ENCODE data around the gene TMEM123.

The TMEM123 gene

DNA sequence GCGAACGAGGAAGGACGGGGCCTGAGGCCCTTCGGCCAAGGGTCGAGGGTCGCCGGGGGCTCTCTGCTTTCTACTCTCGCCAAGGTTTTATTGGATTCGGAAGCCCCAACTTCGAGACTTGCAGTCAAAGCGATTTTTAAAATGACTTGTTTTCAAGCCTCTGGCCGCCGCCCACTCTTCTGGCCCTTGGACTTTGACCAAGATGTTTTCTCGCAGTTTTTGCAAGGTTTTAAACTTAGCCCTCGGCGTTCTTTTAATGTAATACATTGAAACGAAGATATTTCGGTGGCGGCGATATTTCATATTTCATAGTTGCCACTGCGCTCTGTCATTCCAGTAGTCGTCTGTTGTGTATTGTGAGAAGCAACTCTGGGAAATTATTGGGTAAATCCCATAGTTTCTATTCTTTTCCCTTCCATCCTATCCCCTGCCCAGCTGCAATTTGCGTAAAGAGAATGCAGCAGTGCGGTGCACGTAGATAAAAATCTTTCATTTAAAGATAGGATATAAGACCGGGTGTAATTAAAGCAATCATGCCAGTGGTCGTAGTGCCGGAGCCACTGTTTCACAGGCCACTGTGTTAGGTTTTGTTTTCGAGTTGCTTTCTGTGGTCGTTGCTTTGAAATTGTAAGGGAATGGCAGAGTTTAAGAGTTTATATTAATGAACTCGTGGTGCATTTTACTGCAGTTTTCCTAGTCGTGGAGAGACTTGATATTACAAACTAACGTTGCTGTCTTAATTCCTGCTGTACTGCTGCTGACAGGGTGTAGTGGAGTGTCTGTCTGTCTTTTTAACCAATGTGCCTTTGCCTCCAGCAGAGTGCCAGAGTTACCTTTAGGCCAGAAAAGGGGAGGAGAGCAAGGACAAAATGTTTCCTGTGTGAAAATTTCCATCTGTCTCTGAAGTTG, 104.8 kb downstream of the TMEM123 start:
- no peak for DNase-seq

DNA sequence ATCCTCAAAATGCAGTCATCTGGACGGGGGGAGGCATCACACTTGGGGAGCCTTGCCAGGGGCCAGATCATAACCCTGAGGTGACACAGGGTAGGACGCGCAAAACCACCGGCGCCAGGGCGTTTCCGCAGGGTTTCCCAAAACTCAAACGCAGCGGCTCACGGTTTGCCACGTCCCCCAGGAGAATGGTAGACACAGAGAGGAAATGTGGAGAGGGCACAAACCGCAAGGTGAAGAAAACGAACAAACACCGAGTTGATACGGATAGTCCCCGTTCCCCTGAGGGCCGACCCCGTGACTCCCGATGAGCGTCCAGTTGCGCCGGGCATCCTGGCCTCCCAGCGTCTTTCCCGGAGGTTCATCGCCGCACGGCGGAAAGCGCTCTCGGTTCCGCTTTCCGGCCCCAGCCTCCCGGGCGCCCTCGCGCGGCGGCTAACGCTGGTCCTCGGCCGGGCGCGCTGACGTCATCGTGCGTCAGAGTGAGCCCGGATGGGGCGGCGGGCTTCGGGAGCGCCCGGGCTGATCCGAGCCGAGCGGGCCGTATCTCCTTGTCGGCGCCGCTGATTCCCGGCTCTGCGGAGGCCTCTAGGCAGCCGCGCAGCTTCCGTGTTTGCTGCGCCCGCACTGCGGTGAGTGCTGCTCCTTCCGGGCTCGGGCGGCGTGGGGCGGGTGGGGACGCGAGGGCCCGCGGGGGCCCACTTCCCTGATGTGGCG, 105.7 kb downstream of the TMEM123 start, which contains the start of gene BIRC2:
TSS of gene BIRC2 (plus strand) at position 467 of the 714 bp plus-strand sequence. CDS start 2,641 bp downstream, outside the sequence.
- peak; percentile 37 for DNase-seq

DNA sequence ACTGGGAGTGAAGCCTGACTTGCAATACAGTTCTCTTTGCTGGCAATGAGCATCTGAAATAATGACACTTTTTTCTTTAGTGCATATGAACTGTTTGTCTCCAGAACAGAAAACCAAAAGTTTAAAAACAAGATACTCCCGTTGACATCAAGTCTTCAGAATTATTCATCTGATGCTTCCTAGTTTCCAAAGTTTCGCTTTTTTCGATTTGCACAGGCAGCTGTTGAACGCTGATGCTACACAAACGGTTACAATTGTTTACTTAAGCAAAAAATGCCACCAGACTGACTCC, 106.2 kb downstream of the TMEM123 start:
- no peak for DNase-seq
